ENCODE results near the gene SLC6A20.

- TF ChIP-seq MZF1 (CRISPR knock-in tag; IDR thresholded peaks at IDR 0.05; ENCODE audit: borderline replicate concordance) (no peak), RFX5 (IDR thresholded peaks at IDR 0.05; ENCODE audit: low read depth, low read length) (no peak), MTF1 (CRISPR knock-in tag; IDR thresholded peaks at IDR 0.05) (no peak), MYNN (CRISPR knock-in tag; IDR thresholded peaks at IDR 0.05; ENCODE audit: low read depth) (no peak), NFIB (CRISPR knock-in tag; IDR thresholded peaks at IDR 0.05; ENCODE audit: borderline replicate concordance) (no peak), IKZF4 (CRISPR knock-in tag; IDR thresholded peaks at IDR 0.05; ENCODE audit: borderline replicate concordance, low read depth, not compliant biosample characterization) (no peak), BATF2 (CRISPR knock-in tag; IDR thresholded peaks at IDR 0.05) (no peak), USF2 (IDR thresholded peaks at IDR 0.05; ENCODE audit: low read depth, low read length) (no peak), USF2 (CRISPR knock-in tag; IDR thresholded peaks at IDR 0.05; ENCODE audit: borderline replicate concordance) (no peak), CTCF (CRISPR knock-in tag; IDR thresholded peaks at IDR 0.05) (no peak), MAX (IDR thresholded peaks at IDR 0.05) (no peak), EP300 (IDR thresholded peaks at IDR 0.05; ENCODE audit: low read depth in 2 of 2, low read length in 2 of 2) (no peak), EP300 (CRISPR knock-in tag; IDR thresholded peaks at IDR 0.05; ENCODE audit: borderline replicate concordance) (no peak), POLR2AphosphoS5 (IDR thresholded peaks at IDR 0.05; ENCODE audit: low read depth, low read length) (no peak), POLR2AphosphoS2 (IDR thresholded peaks at IDR 0.05; ENCODE audit: low read depth, low read length) (no peak)
Measured at GRCh38 chr3:45742461-45743089, 53.8 kb downstream of the SLC6A20 start.
